GM10847 (cell line): ENCODE measurements around the gene SNX9.

Experiments
- POLR2A ChIP-seq: IDR thresholded peaks from 2 replicates; pipeline ENCODE4 v1.6.1; 2011; ENCODE audit not compliant: insufficient read length; ENCODE audit errors: extremely low read depth

The SNX9 gene

DNA sequence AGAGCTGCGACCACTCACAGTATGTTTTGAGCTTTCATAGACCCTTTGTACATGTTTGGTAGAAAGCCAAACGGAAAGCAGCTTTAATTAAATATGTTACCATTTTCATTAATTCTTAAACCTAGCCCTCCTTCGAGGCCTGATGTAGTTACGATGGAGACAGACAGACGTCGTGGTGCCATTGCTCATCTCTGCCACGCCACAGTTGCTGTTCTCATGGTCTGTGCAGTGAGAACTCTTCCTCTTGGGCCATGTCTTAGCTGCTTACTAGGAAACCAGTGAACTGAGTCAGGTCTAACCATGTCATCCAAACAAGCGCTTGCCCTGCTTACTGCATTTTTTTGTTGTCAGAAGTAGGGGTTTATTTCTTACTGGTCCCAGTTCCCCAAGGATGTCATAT, 62.8 kb downstream of the SNX9 start:
- TF ChIP-seq POLR2A: no peak

DNA sequence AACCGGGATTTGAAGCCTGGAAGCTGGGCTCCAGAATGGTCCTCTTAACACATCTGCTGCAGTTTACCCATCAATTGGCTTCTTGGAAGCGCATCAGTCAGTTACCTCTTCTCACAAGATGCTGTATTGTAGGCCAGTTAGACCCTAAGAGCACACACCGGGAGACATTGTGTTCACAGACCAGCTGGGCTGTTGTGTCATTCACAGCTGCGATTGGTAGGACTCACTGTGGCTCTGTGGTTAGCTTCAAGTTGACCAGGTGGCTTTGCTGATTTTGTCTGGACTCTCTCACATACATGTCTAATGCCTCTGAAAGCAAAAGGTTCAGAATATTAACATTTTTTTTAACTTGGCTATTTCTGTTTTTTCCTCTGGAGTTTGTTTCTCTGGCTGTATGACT, 64.8 kb downstream of the SNX9 start:
- no peak for TF ChIP-seq POLR2A

DNA sequence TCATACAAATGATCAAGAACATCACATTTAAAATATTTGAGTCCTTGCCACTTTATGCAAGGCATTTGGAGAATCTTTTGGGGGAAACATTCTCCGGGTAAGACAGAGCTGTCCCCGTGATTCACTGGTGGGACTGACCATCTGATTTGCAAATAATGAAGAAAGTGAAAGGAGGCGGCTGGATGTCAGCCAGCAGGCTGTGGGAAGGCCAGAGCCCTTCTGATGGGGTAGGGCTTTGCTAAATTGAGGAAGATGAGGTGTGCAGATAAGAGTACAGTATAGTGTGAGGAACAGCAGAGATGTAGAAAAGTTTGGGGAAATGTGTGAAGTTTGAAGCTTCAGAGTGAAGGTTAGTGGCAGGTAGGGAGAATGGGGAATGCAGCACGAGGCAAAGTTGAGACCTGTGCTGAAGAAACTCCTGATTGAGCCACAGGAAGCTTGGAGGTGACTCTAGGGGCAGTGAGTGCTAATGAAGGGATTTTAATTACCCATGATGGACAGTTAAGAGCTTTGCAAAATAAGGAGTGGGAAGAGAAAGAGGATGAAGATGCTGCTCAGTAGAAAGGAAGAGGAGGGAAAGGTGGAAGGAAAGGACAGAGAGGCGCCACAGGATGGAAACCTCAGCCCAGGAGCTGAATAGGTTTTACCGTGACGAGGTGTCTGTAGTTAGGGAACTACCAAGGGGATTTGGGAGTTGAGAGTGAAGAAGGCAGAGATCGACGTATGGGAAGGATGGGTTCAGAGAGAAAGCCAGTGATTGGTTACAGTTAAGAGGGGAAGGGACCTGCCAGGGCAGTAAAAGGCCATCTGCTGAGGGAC, 68.7 kb downstream of the SNX9 start:
- TF ChIP-seq POLR2A: no peak

DNA sequence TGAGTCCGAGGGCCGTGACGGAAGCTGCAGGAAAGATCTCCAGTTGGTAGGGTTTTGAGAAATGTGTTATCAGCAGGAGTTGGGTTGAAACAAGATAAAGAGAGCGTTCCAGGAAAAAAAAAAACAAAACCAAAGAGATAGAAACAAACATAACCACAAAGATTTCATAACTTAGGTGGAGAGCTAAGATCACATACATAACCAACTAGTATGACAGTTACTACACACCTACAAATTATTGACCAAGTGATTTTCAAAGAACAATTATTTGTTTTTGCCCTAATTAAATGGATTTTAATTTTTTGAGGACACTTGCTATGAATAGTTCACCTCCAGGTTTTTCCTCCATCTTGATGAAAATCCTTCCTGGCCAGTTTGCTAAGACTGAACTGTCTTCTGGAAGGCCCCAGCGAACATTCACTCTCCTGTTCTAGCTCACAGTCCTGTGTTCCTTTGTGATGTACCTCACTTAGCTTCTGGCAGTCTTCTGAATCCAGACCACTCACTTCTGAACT, 69.4 kb downstream of the SNX9 start:
- no peak for TF ChIP-seq POLR2A

DNA sequence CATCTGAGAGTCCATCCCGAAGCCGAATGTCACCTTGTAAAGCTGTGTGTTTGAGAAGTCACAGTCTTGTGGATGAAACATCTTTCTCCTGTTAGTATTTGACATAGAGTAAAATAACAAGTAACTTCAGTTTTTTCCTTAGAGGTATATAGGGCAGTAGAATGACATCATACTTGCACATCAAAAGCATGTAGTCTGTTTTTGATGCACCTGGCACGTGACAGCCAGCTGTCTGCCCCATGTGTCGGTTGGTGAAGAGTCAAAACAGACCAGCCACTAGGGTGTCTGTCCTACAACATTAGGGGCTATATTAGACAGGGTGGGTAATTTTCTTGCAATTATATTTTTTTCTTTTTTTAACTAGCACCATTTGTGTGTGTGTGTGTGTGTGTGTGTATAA, 70.2 kb downstream of the SNX9 start:
- TF ChIP-seq POLR2A: no peak

DNA sequence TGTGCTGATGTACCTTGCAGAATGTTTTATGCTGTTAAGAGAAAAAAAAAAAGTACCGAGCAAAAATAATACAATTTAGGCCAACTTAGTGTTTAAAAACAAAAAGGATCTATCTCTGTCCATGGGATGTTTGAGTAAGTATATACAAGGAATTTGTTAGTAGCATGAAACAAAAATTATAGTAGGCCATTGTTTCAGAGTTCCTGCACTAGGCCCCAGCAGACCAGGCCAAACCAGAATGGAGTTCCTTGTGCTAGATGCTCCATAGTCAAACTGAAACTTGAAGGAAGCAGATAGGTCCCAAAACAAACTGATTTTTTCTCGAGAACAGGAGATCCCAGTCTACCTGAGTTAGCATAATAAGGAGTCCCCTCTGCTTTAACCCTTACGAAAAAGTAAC, 72.5 kb downstream of the SNX9 start:
- TF ChIP-seq POLR2A: no peak

DNA sequence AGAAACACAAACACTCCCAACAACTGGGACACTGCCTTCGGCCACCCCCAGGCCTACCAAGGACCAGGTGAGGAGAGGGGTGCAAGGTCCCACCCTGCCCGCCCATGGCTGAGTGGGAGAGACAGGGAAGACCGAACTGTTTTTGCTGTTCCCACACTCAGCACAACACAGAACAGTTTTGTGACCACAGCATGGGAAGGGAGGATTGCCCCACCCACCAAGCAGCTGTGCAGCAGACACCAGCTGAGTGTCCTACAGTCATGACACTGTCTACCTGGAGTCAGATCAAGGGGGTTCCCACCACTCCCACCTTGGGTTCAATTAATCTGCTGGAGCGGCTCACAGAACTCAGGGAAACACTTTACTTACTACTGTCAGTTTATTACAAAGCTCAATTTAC, 73.9 kb downstream of the SNX9 start:
- TF ChIP-seq POLR2A: no peak

DNA sequence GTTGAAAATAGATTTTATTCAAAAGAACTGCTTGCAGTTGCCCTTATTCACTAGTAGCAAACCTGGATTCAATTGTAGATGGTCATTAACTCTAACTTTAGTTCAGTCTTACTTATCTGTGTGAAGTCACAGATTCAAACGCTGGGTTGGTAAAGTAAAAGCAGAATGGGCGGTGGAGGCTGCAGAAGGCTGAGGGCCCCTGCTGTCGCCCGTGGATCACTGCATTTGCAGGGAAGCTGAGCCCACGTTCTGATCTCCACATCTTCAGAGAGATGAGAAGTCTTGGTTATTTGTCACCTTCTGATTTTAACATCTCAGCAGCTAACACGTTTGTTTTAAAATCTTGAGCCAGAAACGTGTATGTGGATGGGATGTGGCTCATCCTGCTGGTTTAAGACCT, 75.1 kb downstream of the SNX9 start:
- no peak for TF ChIP-seq POLR2A

DNA sequence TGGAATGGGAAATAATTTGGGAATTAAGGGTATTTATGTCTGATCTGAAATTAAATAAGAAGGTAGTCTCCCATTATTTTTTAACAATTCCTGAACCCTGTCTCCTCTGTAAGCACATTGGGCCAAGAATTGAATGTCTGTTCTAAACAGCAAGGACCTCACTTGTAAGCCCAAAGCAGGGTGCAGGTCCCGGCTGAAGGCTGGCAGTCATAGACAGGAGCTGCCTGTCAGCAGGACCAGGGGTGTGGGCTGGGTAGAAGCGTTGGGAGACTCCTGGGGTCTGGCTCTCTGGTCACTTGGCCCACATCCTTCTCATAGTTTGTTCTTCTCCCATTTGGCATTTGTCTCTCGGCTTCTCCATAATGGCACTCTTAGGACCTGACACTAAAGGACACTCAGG, 75.6 kb downstream of the SNX9 start:
- no peak for TF ChIP-seq POLR2A

DNA sequence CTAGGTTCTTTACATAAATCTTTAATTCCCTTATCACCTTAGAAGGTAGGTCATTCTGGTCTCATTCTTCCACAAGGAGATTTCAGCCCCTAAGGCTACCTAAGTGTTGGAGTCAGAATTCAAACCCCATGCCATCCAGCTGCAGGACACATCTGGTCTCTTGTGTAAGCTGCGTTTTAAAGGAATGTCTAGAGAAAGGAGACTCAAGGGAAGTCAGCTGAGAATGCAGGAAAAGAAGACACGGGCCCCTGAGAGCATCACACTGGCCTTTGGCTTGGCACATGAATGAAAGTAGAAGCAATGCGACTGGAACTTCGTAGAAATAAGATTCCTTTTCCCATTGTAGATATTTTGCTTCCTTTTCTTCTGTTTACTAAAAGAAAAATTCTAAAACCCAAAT, 82.0 kb downstream of the SNX9 start:
- TF ChIP-seq POLR2A: no peak

DNA sequence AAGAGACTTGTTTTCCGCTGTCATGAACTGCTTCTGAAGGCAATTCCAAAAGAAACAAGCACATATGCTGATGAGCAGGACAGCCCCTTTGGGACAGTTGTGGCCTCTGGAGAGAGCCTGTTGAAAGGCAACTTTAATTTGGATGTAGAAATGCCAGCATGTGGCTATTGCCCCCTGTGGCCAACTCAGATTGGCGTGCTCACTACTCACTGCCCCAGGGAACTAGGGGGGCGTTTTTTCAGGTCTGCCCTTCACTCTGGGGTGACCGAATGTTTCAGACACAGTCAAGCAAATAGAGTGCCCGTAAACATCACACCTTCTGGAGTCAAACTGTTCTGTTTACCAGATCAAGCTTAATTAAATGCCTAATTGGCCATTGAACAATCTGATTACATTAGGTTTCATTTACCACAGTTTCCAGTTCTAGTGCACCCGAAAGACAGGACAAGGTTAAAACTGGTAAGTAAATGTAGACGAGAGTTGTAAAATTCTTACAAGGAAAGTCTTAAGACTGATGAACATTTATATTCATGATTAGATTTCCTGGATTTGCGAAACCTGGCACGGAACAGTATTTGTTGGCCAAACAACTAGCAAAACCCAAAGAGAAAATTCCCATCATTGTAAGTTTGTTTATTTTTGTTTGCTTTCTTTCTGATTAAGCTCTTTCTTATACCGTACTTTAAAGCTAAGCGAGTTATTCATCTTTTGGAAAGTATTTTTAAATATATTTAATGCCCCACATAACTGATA, 82.7 kb downstream of the SNX9 start:
- TF ChIP-seq POLR2A: no peak

DNA sequence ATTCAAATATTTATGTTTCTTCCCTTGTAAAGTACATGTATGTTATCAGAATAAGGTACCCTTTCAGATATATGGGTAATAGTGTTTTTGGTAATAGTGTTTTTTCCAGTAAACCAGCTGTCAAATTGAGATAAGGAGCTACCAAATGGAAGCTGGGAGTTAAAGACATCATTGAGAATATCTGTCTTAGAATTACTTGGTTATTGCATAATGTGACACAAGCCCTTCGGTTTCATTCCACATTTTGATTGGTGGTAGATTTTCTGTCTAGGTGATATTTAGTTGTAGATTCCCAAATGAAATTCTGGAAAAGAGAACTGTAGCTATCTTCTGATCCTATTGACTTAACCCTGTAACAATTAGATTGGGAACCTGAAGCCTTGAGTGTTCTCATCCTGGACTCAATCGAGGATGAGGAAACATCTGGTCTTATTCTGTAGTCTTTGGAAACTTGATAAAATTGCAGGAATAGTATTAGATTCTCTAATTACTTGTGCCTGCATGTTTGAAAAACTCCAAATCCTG, 83.6 kb downstream of the SNX9 start:
- TF ChIP-seq POLR2A: no peak

DNA sequence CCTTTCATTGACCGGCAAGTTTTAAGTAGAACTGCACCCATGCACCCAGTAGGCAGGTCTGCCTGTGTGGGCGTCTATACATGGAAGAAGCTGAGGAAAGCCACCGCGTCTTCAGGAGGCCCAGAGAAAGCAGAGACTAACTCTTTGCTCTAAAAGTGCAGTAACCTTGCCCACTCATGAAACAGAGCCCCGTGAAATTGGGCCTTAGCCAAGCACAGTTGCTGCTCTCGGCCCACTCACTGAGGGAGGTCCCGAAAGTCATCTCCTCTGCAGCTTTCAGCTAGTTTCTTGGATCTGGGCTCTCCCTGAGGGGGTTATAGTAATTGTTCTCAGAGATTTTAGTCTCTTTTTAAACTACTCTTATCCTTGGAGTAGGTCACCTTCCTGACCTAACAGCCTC, 84.6 kb downstream of the SNX9 start:
- no peak for TF ChIP-seq POLR2A

DNA sequence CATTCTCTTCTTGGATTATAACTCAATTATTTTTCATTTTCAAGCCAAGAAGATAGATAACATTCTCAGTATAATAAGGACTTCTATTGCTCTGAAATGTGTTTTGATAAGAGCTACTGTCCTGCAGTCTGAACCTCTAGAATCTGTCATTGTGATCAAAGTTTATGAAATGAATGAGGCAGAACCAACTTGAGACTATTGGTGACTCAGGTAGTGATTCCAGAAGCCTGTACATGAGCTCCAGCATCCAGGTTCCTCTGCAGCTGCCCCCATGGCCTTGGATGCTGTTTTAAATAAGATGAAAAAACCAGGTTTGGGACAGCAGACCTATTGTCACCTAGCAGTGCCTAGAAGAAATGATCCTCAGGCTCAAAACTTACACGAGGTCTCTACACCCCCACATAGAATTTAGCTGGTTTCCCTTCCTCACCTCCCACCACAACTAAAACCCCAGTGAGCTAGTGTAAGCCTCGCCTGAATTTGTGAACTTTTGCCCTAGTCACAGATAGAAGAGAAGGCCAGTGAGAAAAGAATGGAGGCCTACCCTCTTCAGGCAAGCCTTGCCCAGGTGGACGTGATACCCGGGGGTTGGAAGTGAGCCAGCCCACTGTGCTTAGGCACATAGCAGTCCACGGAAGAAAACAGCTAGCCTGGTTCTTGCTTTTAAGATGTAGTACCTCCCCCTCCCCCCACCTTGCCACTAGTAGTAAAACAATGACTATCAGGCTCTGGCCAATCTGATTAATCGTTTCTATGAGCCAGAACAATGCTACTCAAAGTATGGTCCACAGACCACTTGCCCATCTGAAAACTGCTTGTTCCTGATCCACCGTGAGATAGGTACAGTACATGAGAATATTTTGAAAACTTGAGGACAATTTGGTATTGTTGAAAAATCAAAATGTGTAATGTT, 85.6 kb downstream of the SNX9 start:
- TF ChIP-seq POLR2A: no peak

DNA sequence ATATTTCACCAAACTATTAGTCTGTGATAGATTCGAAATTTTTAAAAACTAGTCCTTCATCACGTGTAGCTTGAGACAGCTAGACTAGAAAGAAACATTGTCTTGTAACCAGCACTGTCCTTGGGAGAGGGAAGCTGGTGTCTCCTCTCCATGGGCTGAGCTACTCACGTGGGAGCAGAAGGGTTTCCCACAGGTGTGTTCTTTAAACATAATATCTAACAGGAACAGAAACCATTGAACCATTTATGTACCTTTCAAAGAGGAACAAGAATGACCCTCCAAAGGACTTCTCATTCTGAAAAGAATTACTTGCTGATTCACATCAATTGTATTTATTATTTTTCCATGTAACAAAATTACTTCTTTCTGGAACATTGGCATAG, 86.2 kb downstream of the SNX9 start:
- no peak for TF ChIP-seq POLR2A
